MM.1S (cell line): ENCODE data around the gene METAP1D.

Experiments
- DNase-seq: peaks from one replicate; pipeline ENCODE4 v3.0.0-alpha.2; 2015
- H2AFZ ChIP-seq: fragments of 300-600 bp; sonication (generic); 2 replicates; pipeline ENCODE4 v1.6.0; 2016; ENCODE audit warnings: antibody characterized with exemption, low read length
- H3F3A ChIP-seq: fragments of 300-600 bp; sonication (generic); 2 replicates; pipeline ENCODE4 v1.6.1; 2016; ENCODE audit warnings: mild to moderate bottlenecking, antibody characterized with exemption, low read length, moderate library complexity, mixed read lengths; ENCODE audit not compliant: insufficient read depth
- H3K27ac ChIP-seq: fragments of 300-600 bp; sonication (generic); 2 replicates; pipeline ENCODE4 v1.5.1; 2016; ENCODE audit warnings: mild to moderate bottlenecking, low read length
- H3K27me3 ChIP-seq: fragments of 300-600 bp; sonication (generic); replicated peaks from 2 replicates; pipeline ENCODE4 v1.6.0; 2016; ENCODE audit warnings: low read length; ENCODE audit not compliant: insufficient read depth
- H3K36me3 ChIP-seq: fragments of 300-600 bp; sonication (generic); replicated peaks from 2 replicates; pipeline ENCODE4 v1.6.1; 2016; ENCODE audit warnings: mild to moderate bottlenecking, low read length, mixed read lengths; ENCODE audit not compliant: insufficient read depth
- H3K4me1 ChIP-seq: fragments of 300-600 bp; sonication (generic); 2 replicates; pipeline ENCODE4 v1.6.1; 2016; ENCODE audit warnings: low read length, mixed read lengths
- H3K4me2 ChIP-seq: fragments of 300-600 bp; sonication (generic); 2 replicates; pipeline ENCODE4 v1.6.0; 2016; ENCODE audit warnings: low read depth, low read length
- H3K4me3 ChIP-seq: fragments of 300-600 bp; sonication (generic); 2 replicates; pipeline ENCODE4 v1.5.1; 2016; ENCODE audit warnings: low read length, mixed read lengths
- H3K79me2 ChIP-seq: fragments of 300-600 bp; sonication (generic); 2 replicates; pipeline ENCODE4 v1.6.1; 2016; ENCODE audit warnings: mixed run types, low read length, mixed read lengths
- H3K9ac ChIP-seq: fragments of 300-600 bp; sonication (generic); 2 replicates; pipeline ENCODE4 v1.6.1; 2016; ENCODE audit warnings: low read length, mixed read lengths
- H3K9me2 ChIP-seq: fragments of 300-600 bp; sonication (generic); replicated peaks from 2 replicates; pipeline ENCODE4 v1.6.1; 2016; ENCODE audit warnings: mild to moderate bottlenecking, low read length, mixed read lengths; ENCODE audit not compliant: insufficient read depth
- H3K9me3 ChIP-seq: fragments of 300-600 bp; sonication (generic); replicated peaks from 2 replicates; pipeline ENCODE4 v1.6.1; 2016; ENCODE audit warnings: mild to moderate bottlenecking, low read length, mixed read lengths; ENCODE audit not compliant: insufficient read depth
- H4K20me1 ChIP-seq: fragments of 300-600 bp; sonication (generic); 2 replicates; pipeline ENCODE4 v1.6.1; 2016; ENCODE audit warnings: mild to moderate bottlenecking, low read length, moderate library complexity, mixed read lengths; ENCODE audit not compliant: insufficient read depth
- CTCF ChIP-seq: fragments of 300-600 bp; sonication (generic); IDR thresholded peaks from 2 replicates; pipeline ENCODE4 v1.5.1; 2016; ENCODE audit warnings: antibody characterized with exemption, low read length, mixed read lengths
- EZH2 ChIP-seq: fragments of 300-600 bp; sonication (generic); optimal IDR thresholded peaks from 2 replicates; pipeline ENCODE3; 2017; ENCODE audit warnings: low read depth, mild to moderate bottlenecking, antibody characterized with exemption, low read length, mixed read lengths
- EZH2phosphoT487 ChIP-seq: fragments of 300-600 bp; sonication (generic); IDR thresholded peaks from 2 replicates; pipeline ENCODE4 v1.6.1; 2018; ENCODE audit warnings: antibody characterized with exemption, low read length

Gene METAP1D

GRCh38 chr2:172103471-172104272 lies 103.9 kb downstream of the METAP1D start:
- Histone ChIP-seq H3K27ac (no peak overlapping the region), H4K20me1 (no peaks in the 10 kb centered on the region), H3K4me2 (peak overlapping the region; percentile 92), H3K4me3 (peak overlapping the region; percentile 70), H3K9ac (no peak overlapping the region), H3F3A (no peaks in the 10 kb centered on the region), H2AFZ (peak overlapping the region; percentile 96; the same call in 1 of the 2 replicates), H3K9me2 (no peaks in the 10 kb centered on the region), H3K79me2 (no peaks in the 10 kb centered on the region), H3K27me3 (peaks cover 46% of the 10 kb centered on the region), H3K9me3 (no peaks in the 10 kb centered on the region), H3K4me1 (0 out of 2 replicates have a peak, but pooled peaks cover 10% of the 10 kb centered on the region), H3K36me3 (no peaks in the 10 kb centered on the region)
- TF ChIP-seq EZH2phosphoT487 (no peak), CTCF (peak; percentile 96)
- DNase-seq: peak; percentile 84

DNA sequence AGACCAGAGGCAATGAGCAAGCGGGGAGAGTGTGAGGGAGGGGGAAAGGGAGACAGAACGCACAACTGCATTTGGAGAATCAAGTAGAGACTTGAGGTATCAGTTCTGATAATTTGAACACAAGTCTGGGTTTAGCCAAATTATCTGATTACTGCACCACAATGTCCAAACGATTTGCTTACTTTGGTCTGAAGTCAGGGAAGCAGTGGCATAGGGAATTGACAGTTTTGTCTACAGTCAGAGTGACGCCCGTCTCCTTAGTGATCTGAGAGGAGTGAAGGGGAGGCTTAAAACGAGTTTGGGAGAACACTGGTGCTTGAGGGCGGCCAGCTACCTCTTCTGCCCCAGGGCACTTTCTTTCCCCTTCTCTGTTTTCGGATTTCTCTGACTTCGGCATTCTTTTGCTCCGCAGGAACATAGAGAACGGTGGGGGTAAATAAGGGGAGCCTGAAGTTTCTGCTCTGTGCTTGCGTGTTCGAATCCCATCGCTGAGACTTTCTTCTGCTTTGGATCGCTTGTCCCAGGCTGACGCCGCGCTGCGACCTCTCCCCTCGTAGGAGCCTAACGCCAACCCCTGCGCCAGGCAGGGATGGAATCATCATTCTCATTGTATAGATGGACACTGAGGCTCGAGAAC lies 105.8 kb downstream of the METAP1D start:
- Histone ChIP-seq H3K27ac (no peak overlapping the region), H2AFZ (no peak overlapping the region), H3K4me3 (peak overlapping the region; percentile 62; the same call in 1 of the 2 replicates), H3K4me2 (no peak overlapping the region), H4K20me1 (no peaks in the 10 kb centered on the region), H3K4me1 (0 out of 2 replicates have a peak, but pooled peaks cover 10% of the 10 kb centered on the region), H3K9ac (no peak overlapping the region), H3K9me2 (no peaks in the 10 kb centered on the region), H3K79me2 (no peaks in the 10 kb centered on the region), H3K36me3 (no peaks in the 10 kb centered on the region), H3K9me3 (no peaks in the 10 kb centered on the region), H3K27me3 (peaks cover 29% of the 10 kb centered on the region), H3F3A (no peaks in the 10 kb centered on the region)
- no peak for DNase-seq
- no peak for TF ChIP-seq EZH2
- TF ChIP-seq EZH2phosphoT487: no peak
- TF ChIP-seq CTCF: no peak

DNA sequence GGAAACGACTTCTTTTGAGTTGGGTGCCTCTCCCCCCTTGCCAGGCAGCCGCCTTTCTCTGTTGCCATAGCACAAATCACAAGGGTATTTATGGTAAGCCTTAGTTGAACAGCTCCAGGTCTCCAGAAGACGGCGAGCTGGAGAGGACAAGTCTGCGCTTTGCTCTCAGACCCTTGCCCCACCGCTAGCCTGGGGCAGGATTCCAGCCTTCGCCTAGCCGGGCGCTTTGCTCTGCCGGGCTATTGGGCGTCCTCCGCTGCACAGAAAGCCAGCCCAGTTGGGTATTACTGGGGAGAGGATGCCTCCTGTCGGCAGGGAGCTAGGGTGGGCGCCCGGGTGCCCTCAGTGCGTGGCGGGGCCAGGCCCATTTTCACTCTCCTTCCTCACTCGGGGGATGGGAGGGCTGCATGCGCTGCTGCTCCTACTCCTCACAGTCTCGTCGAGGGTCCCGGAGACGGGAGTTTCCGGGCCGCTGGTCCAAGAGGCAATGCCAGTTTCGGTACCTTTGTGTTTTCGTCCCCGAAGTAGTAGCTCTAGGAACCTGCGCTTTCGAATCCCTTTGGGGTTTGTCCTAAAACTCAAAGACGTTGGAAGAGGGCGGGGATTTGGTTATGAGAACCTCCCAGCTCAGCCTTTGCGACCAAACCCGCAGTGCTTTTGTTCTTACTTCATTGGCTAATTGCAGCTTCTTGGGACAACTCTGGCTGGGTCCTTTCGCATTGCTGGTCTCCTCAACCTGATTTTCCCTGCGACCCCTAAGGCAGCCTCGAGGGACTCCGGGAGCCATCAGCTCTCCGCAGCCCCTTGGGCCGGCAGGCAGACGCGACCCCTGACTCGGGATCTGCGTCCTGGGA lies 106.6 kb downstream of the METAP1D start:
- TF ChIP-seq CTCF (peak; percentile 42), EZH2 (no peak)
- Histone ChIP-seq H2AFZ (peak overlapping the region; percentile 91), H3K9me2 (no peaks in the 10 kb centered on the region), H3K27me3 (peaks cover 21% of the 10 kb centered on the region), H3F3A (no peaks in the 10 kb centered on the region), H3K4me1 (0 out of 2 replicates have a peak, but pooled peaks cover 10% of the 10 kb centered on the region), H3K79me2 (no peaks in the 10 kb centered on the region), H3K36me3 (no peaks in the 10 kb centered on the region), H3K4me2 (peak overlapping the region; percentile 90), H3K9me3 (no peaks in the 10 kb centered on the region), H4K20me1 (no peaks in the 10 kb centered on the region), H3K4me3 (peak overlapping the region; percentile 62), H3K9ac (no peak overlapping the region), H3K27ac (no peak overlapping the region)
- DNase-seq: peak; percentile 30
